Osteoblast (primary cell): ENCODE measurements around the gene UBA1. TPM values are rescaled to one million over a fixed set of nuclear protein-coding genes. Genes with fewer than 3 reads are reported as not detected.

ENCODE experiments used
- DNase-seq: peaks from one replicate; pipeline ENCODE4 v3.0.0; 2011; ENCODE audit warnings: low spot score, mixed read lengths; ENCODE audit not compliant: insufficient read length; ENCODE audit errors: missing footprints
- H2AFZ ChIP-seq: 2 replicates; pipeline ENCODE4 v1.6.0; 2011; ENCODE audit warnings: mild to moderate bottlenecking, low read length
- H3K27ac ChIP-seq: 2 replicates; pipeline ENCODE4 v1.5.1; 2011; ENCODE audit warnings: mild to moderate bottlenecking, low read depth, low read length, moderate library complexity
- H3K27me3 ChIP-seq: 2 replicates; pipeline ENCODE4 v1.6.0; 2012; ENCODE audit warnings: mild to moderate bottlenecking, control low read depth, inconsistent platforms, low read length, moderate library complexity; ENCODE audit not compliant: insufficient read depth
- H3K36me3 ChIP-seq: 2 replicates; pipeline ENCODE4 v1.5.1; 2011; ENCODE audit warnings: mild to moderate bottlenecking, low read length, control low read depth, moderate library complexity; ENCODE audit not compliant: insufficient read depth
- H3K4me1 ChIP-seq: 2 replicates; pipeline ENCODE4 v1.5.1; 2011; ENCODE audit warnings: mild to moderate bottlenecking, low read length, control low read depth, moderate library complexity; ENCODE audit not compliant: insufficient read depth
- H3K4me2 ChIP-seq: 2 replicates; pipeline ENCODE4 v1.6.0; 2011; ENCODE audit warnings: mild to moderate bottlenecking, low read length; ENCODE audit not compliant: insufficient read depth
- H3K4me3 ChIP-seq: fragments of 200-600 bp; sonication (generic); 3 replicates; pipeline ENCODE4 v1.5.1; 2012; ENCODE audit warnings: mild to moderate bottlenecking, low read length, inconsistent platforms; ENCODE audit not compliant: insufficient read depth
- H3K79me2 ChIP-seq: 2 replicates; pipeline ENCODE4 v1.6.0; 2012; ENCODE audit warnings: mild to moderate bottlenecking, low read length, control low read depth, inconsistent platforms; ENCODE audit not compliant: insufficient read depth
- H3K9me3 ChIP-seq: 2 replicates; pipeline ENCODE4 v1.5.1; 2011; ENCODE audit warnings: low read depth, low read length, control low read depth
- H4K20me1 ChIP-seq: 2 replicates; pipeline ENCODE4 v1.6.0; 2012; ENCODE audit warnings: mild to moderate bottlenecking, low read length, control low read depth; ENCODE audit not compliant: insufficient read depth
- CTCF ChIP-seq: IDR thresholded peaks from 2 replicates; pipeline ENCODE4 v1.5.1; 2011; ENCODE audit warnings: mild to moderate bottlenecking, low read depth, low read length, moderate library complexity; ENCODE audit errors: extremely low read depth
- total RNA-seq: library from RNA; depleted of rRNA; stranded (reverse); fragments of >200 nt; gene quantifications from 2 replicates; pipeline ENCODE4 v1.2.3, GENCODE V29; 2012

The UBA1 gene
- total RNA-seq, 1 donor = 142 TPM

DNA sequence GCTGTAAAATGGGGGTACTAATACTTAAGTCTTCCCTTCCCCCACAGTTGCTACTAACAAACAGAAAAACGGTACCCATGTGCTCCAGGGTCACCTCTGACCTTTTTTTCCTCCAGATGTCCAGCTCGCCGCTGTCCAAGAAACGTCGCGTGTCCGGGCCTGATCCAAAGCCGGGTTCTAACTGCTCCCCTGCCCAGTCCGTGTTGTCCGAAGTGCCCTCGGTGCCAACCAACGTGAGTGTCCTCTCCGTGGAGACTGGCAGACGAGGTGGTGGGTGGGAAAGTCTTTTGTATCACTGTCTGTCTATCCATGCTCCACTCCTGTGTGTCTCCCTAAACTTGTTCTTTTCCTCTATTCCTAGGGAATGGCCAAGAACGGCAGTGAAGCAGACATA, 5.1 kb downstream of the UBA1 start:
- Histone ChIP-seq H2AFZ (no peak overlapping the region), H3K27ac (no peak overlapping the region), H3K79me2 (peaks cover 78% of the 10 kb centered on the region), H3K9me3 (no peaks in the 10 kb centered on the region), H3K4me2 (no peak overlapping the region), H3K27me3 (no peaks in the 10 kb centered on the region), H3K4me1 (peaks cover 40% of the 10 kb centered on the region), H3K36me3 (peaks cover 57% of the 10 kb centered on the region), H3K4me3 (no peak overlapping the region), H4K20me1 (peaks cover 78% of the 10 kb centered on the region)
- no peak for TF ChIP-seq CTCF
- peak; percentile 9 for DNase-seq

GRCh38 chrX:47199286-47199685, 5.7 kb downstream of the UBA1 start:
- TF ChIP-seq CTCF = no peak
- H3K36me3 ChIP-seq = peaks cover 63% of the 10 kb centered on the region
- peaks cover 80% of the 10 kb centered on the region for H4K20me1 ChIP-seq
- peaks cover 40% of the 10 kb centered on the region for H3K4me1 ChIP-seq
- no peak overlapping the region for H2AFZ ChIP-seq
- peaks cover 72% of the 10 kb centered on the region for H3K79me2 ChIP-seq
- no peak overlapping the region for H3K4me2 ChIP-seq
- no peaks in the 10 kb centered on the region for H3K27me3 ChIP-seq
- no peak overlapping the region for H3K4me3 ChIP-seq
- no peak overlapping the region for H3K27ac ChIP-seq
- no peaks in the 10 kb centered on the region for H3K9me3 ChIP-seq
- DNase-seq = peak; percentile 61

- no peak overlapping the region for H2AFZ ChIP-seq
- peaks cover 28% of the 10 kb centered on the region for H3K4me1 ChIP-seq
- peak overlapping the region; percentile 6 for H3K27ac ChIP-seq
- H4K20me1 ChIP-seq = peaks cover 84% of the 10 kb centered on the region
- no peak overlapping the region for H3K4me2 ChIP-seq
- no peak overlapping the region for H3K4me3 ChIP-seq
- H3K27me3 ChIP-seq = no peaks in the 10 kb centered on the region
- peaks cover 75% of the 10 kb centered on the region for H3K36me3 ChIP-seq
- H3K9me3 ChIP-seq = no peaks in the 10 kb centered on the region
- peak; percentile 88 for DNase-seq
- H3K79me2 ChIP-seq = peaks cover 60% of the 10 kb centered on the region
- peak; percentile 59 for TF ChIP-seq CTCF
These were observed 6.9 kb downstream of the UBA1 start for GRCh38 chrX:47200385-47201150.

DNA sequence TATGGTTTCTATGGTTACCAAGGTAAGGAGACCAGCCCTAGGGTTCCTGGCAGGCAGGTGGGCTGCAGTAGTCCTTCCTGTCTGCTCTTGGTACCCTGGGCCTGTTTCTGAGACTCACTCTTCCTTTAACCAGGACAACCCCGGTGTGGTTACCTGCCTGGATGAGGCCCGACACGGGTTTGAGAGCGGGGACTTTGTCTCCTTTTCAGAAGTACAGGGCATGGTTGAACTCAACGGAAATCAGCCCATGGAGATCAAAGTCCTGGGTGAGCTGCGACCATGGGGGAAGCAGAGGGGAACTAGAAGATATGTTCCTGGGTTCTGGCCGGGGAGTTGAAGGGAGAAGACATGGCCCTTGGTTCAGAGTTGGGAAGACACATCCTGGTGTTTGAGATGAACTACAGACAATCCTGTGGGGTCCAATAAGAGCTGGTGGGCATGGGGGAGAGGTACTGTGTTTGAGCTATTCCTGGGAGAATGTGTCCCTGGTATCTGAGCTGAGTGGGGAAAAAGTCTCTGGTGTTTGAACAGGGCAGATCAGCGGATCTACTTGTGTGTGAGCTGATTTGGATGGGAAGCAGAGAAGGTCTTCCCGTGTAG, 7.8 kb downstream of the UBA1 start:
- TF ChIP-seq CTCF = no peak
- Histone ChIP-seq H3K27ac (peak overlapping the region; percentile 6), H3K36me3 (peaks cover 83% of the 10 kb centered on the region)

More for the DNA sequence above, 7.8 kb downstream of the UBA1 start:
- Histone ChIP-seq H3K4me2 (no peak overlapping the region), H3K4me3 (no peak overlapping the region), H3K4me1 (peaks cover 19% of the 10 kb centered on the region), H3K27me3 (no peaks in the 10 kb centered on the region), H4K20me1 (peaks cover 83% of the 10 kb centered on the region), H3K9me3 (no peaks in the 10 kb centered on the region), H3K79me2 (peaks cover 51% of the 10 kb centered on the region), H2AFZ (no peak overlapping the region)
- DNase-seq = peak; percentile 9
